A549 (cell line): ENCODE results near the gene STPG2. TPM values are rescaled to one million over a fixed set of nuclear protein-coding genes. Genes with fewer than 3 reads are reported as not detected.

Experiments used
- ATAC-seq, 2 experiments: fragments of 200-7000 bp in 1 of 2; fragments of >200 bp in 1 of 2; cut with Nextera tagmentation in 1 of 2; cut with Tn5 transposase in 1 of 2; 3 replicates each; pipeline versions ENCODE4 v1.8.0 to v1.9.1; 2018 to 2020; ENCODE audit warnings: mild to moderate bottlenecking in 1 of 2, moderate library complexity in 1 of 2
- CTCF ChIA-PET: fragments of 300-600 bp; sonication (Branson Sonifier 250); formaldehyde crosslinking; extraction: SDS; loops from one replicate; lab custom pipeline; 2021; ENCODE audit warnings: antibody characterized with exemption, inconsistent platforms; lab: Yijun Ruan, JAX
- POLR2A ChIA-PET: fragments of 350-600 bp; formaldehyde crosslinking; extraction: SDS; loops from one replicate; lab custom pipeline; 2021; ENCODE audit warnings: antibody characterized with exemption, inconsistent platforms; lab: Yijun Ruan, JAX
- DNase-seq, 2 experiments: peaks; one replicate each; pipeline versions ENCODE4 v3.0.0 to v3.0.0-alpha.2; 2011 to 2016; ENCODE audit warnings: low read depth in 1 of 2, low spot score in 1 of 2
- FAIRE-seq: peaks from 2 replicates; lab custom pipeline; 2011; peaks lifted over from hg19 to GRCh38; lab: Jason Lieb, UNC
- H3K27ac ChIP-seq, 2 experiments: fragments of >200 bp; sonication (Bioruptor Twin); formaldehyde crosslinking; 3 replicates each; pipeline ENCODE4 v1.5.1; 2016 to 2017
- H3K4me1 ChIP-seq: fragments of >200 bp; sonication (Bioruptor Twin); formaldehyde crosslinking; 3 replicates; pipeline ENCODE4 v1.6.1; 2016
- H3K4me2 ChIP-seq: fragments of >200 bp; sonication (Bioruptor Twin); formaldehyde crosslinking; 3 replicates; pipeline ENCODE4 v1.6.1; 2016
- H3K4me3 ChIP-seq: fragments of >200 bp; sonication (Bioruptor Twin); formaldehyde crosslinking; 3 replicates; pipeline ENCODE4 v1.5.1; 2016
- H3K9me3 ChIP-seq: fragments of >200 bp; sonication (Bioruptor Twin); formaldehyde crosslinking; 3 replicates; pipeline ENCODE4 v1.6.1; 2016
- ATOH8 ChIP-seq: fragments of 250-450 bp; sonication (Bioruptor Pico); IDR thresholded peaks from 2 replicates; pipeline ENCODE4 v1.5.0; 2020; ENCODE audit warnings: low read depth, mild to moderate bottlenecking, moderate library complexity
- CBX2 ChIP-seq: fragments of 200-600 bp; sonication (generic); IDR thresholded peaks from 2 replicates; pipeline ENCODE4 v1.6.1; 2016; ENCODE audit warnings: low read depth, mild to moderate bottlenecking, borderline replicate concordance
- CBX8 ChIP-seq: fragments of 200-600 bp; sonication (generic); IDR thresholded peaks from 2 replicates; pipeline ENCODE4 v1.6.1; 2016
- CHD4 ChIP-seq: fragments of 200-600 bp; sonication (generic); IDR thresholded peaks from 2 replicates; pipeline ENCODE4 v1.6.1; 2016; ENCODE audit warnings: antibody characterized with exemption, mild to moderate bottlenecking, borderline replicate concordance
- EHF ChIP-seq: fragments of 250-450 bp; sonication (Bioruptor Pico); IDR thresholded peaks from 2 replicates; pipeline ENCODE4 v1.5.0; 2020; ENCODE audit warnings: mild to moderate bottlenecking
- EHMT2 ChIP-seq: fragments of 200-600 bp; sonication (generic); IDR thresholded peaks from 2 replicates; pipeline ENCODE4 v1.6.1; 2016; ENCODE audit warnings: antibody characterized with exemption, low read depth, mild to moderate bottlenecking, moderate library complexity
- ELK1 ChIP-seq: fragments of 150-350 bp; IDR thresholded peaks from 2 replicates; pipeline ENCODE4 v1.6.1; 2014; ENCODE audit warnings: low read depth, mild to moderate bottlenecking, low read length
- FOSL2 ChIP-seq, 2 experiments: fragments of 450-650 bp in 1 of 2; fragments of >200 bp in 1 of 2; sonication (Bioruptor Twin) in 1 of 2; formaldehyde crosslinking; IDR thresholded peaks; 2 replicates each; pipeline versions ENCODE4 v1.5.0 to v1.6.1; 2016 to 2020; ENCODE audit warnings: mild to moderate bottlenecking in 1 of 2, moderate library complexity in 1 of 2
- FOXS1 ChIP-seq: fragments of 250-450 bp; sonication (Bioruptor Pico); IDR thresholded peaks from 2 replicates; pipeline ENCODE4 v1.5.0; 2020; ENCODE audit warnings: mild to moderate bottlenecking, moderate library complexity
- GATA3 ChIP-seq: IDR thresholded peaks from 2 replicates; pipeline ENCODE4 v1.6.1; 2012; ENCODE audit warnings: borderline replicate concordance
- HES2 ChIP-seq: fragments of >200 bp; sonication (Bioruptor Twin); formaldehyde crosslinking; IDR thresholded peaks from 2 replicates; pipeline ENCODE4 v1.6.1; 2016
- HEYL ChIP-seq: fragments of 250-450 bp; sonication (Bioruptor Pico); IDR thresholded peaks from 2 replicates; pipeline ENCODE4 v1.8.0; 2021; ENCODE audit warnings: mild to moderate bottlenecking, moderate library complexity
- JUNB ChIP-seq: fragments of >200 bp; sonication (Bioruptor Twin); formaldehyde crosslinking; IDR thresholded peaks from 2 replicates; pipeline ENCODE4 v1.6.1; 2016
- KDM1A ChIP-seq: fragments of 200-600 bp; sonication (generic); IDR thresholded peaks from 2 replicates; pipeline ENCODE4 v1.6.1; 2016; ENCODE audit warnings: low read depth, mild to moderate bottlenecking
- KDM5A ChIP-seq: fragments of 200-600 bp; sonication (generic); IDR thresholded peaks from 2 replicates; pipeline ENCODE4 v1.6.1; 2016; ENCODE audit warnings: antibody characterized with exemption, mild to moderate bottlenecking
- MAZ ChIP-seq: fragments of 150-350 bp; IDR thresholded peaks from 2 replicates; pipeline ENCODE4 v1.6.1; 2014; ENCODE audit warnings: antibody characterized with exemption, low read depth, low read length, borderline replicate concordance
- NFE2L2 ChIP-seq: fragments of 150-350 bp; conservative IDR thresholded peaks from 2 replicates; pipeline ENCODE4 v1.6.1; 2014; ENCODE audit warnings: low read length
- PBX3 ChIP-seq: IDR thresholded peaks from 2 replicates; pipeline ENCODE4 v1.6.1; 2012
- PHF8 ChIP-seq: fragments of 200-600 bp; sonication (generic); IDR thresholded peaks from 2 replicates; pipeline ENCODE4 v1.6.1; 2016; ENCODE audit warnings: low read depth, mild to moderate bottlenecking, antibody characterized with exemption, moderate library complexity, borderline replicate concordance
- POLR2A ChIP-seq: IDR thresholded peaks from 2 replicates; pipeline ENCODE4 v1.6.1; 2012; ENCODE audit warnings: mild to moderate bottlenecking, low read length
- POLR2AphosphoS2 ChIP-seq: conservative IDR thresholded peaks from 2 replicates; pipeline ENCODE4 v1.6.1; 2012; ENCODE audit warnings: low read length, improper control_type of control experiment, inconsistent platforms
- RCOR1 ChIP-seq: fragments of 150-350 bp; IDR thresholded peaks from 2 replicates; pipeline ENCODE4 v1.6.1; 2014; ENCODE audit warnings: antibody characterized with exemption, low read length, low read depth
- REST ChIP-seq: fragments of 200-600 bp; sonication (generic); IDR thresholded peaks from 2 replicates; pipeline ENCODE4 v1.6.1; 2016; ENCODE audit warnings: antibody characterized with exemption, mild to moderate bottlenecking, moderate library complexity
- RNF2 ChIP-seq: fragments of 200-600 bp; sonication (generic); IDR thresholded peaks from 2 replicates; pipeline ENCODE4 v1.6.1; 2016; ENCODE audit warnings: low read depth, mild to moderate bottlenecking, antibody characterized with exemption, moderate library complexity, borderline replicate concordance
- SREBF2 ChIP-seq: fragments of 450-650 bp; IDR thresholded peaks from 2 replicates; pipeline ENCODE4 v1.6.1; 2014; ENCODE audit warnings: mild to moderate bottlenecking, moderate library complexity
- USF2 ChIP-seq: fragments of 450-650 bp; IDR thresholded peaks from 2 replicates; pipeline ENCODE4 v1.6.1; 2014; ENCODE audit warnings: antibody characterized with exemption
- ZNF302 ChIP-seq: fragments of 250-450 bp; sonication (Bioruptor Pico); IDR thresholded peaks from 2 replicates; pipeline ENCODE4 v1.9.0; 2021; ENCODE audit warnings: inconsistent platforms, mild to moderate bottlenecking, moderate library complexity
- WGBS: methylation state at CpG from one replicate; pipeline ENCODE4 v1.1.6; 2017; ENCODE audit errors: missing lambda C conversion rate; 5-methylcytosine and 5-hydroxymethylcytosine counted together
- polyA plus RNA-seq, 4 experiments: library from polyadenylated mRNA; depleted of rRNA in 3 of 4; stranded (reverse); fragments of >200 nt; fragmentation: RNase III in 1 of 4; extraction: RNeasy Plus Mini Kit Qiagen cat#74134 plus additional on column Dnase treatment in 1 of 4; gene quantifications; 2 replicates in 3 of 4; 3 replicates in 1 of 4; pipeline ENCODE4 v1.2.3, GENCODE V29; 2011 to 2017

Gene STPG2
- polyA plus RNA-seq, 2 of the 4 experiments (the other 2 are of a cell fraction) = 0.05 TPM; not detected in 1

- H3K27ac ChIP-seq = no peak overlapping the region
- WGBS = 11% methylated on average over 1 of the region's 1 CpG
- no peak overlapping the region for H3K4me2 ChIP-seq
- DNase-seq (no peak), ATAC-seq (no peak), FAIRE-seq (no peak)
- H3K9me3 ChIP-seq = no peaks in the 10 kb centered on the region
- H3K4me3 ChIP-seq = no peak overlapping the region
- POLR2A ChIA-PET = no interaction called here
- H3K4me1 ChIP-seq = no peaks in the 10 kb centered on the region
- CTCF ChIA-PET = interaction anchor here (0.6 kb wide), 1 partner anchor 105 kb away, joined by 4 read pairs; no protein-coding TSS in a partner anchor
- TF ChIP-seq PBX3 (no peak), CBX2 (no peak), JUNB (no peak), SREBF2 (no peak), ATOH8 (no peak), HES2 (no peak), POLR2A (no peak), POLR2AphosphoS2 (no peak), REST (no peak), NFE2L2 (no peak), EHMT2 (no peak), ELK1 (no peak), PHF8 (no peak), USF2 (no peak), RCOR1 (no peak), KDM5A (no peak), CHD4 (no peak), EHF (no peak), RNF2 (no peak), HEYL (CRISPR knock-in tag) (no peak)
Measured at GRCh38 chr4:98046665-98047064, 96.6 kb downstream of the STPG2 start.

GRCh38 chr4:98030059-98030458, 113.2 kb downstream of the STPG2 start:
- Histone ChIP-seq H3K9me3 (no peaks in the 10 kb centered on the region), H3K4me2 (no peak overlapping the region), H3K27ac (no peak overlapping the region), H3K4me3 (no peak overlapping the region), H3K4me1 (no peaks in the 10 kb centered on the region)
- ATAC-seq (no peak), DNase-seq (no peak), FAIRE-seq (no peak)
- POLR2A ChIA-PET = no interaction called here
- CTCF ChIA-PET = no interaction called here
- 11% methylated on average over 1 of the region's 1 CpG for WGBS
- TF ChIP-seq POLR2AphosphoS2 (no peak), RNF2 (no peak), HES2 (no peak), GATA3 (no peak), REST (no peak), KDM1A (no peak), FOSL2 (IDR thresholded peaks at IDR 0.05) (no peak), FOSL2 (CRISPR knock-in tag; IDR thresholded peaks at IDR 0.05) (no peak), MAZ (no peak), ZNF302 (CRISPR knock-in tag) (no peak), CBX8 (no peak), FOXS1 (CRISPR knock-in tag) (no peak)
